Measurements from ENCODE around the gene ABCC3. TPM values are rescaled to one million over a fixed set of nuclear protein-coding genes. Genes with fewer than 3 reads are reported as not detected.

Gene ABCC3
- total RNA-seq, 1 experiment from 2014 or later: 66.2 TPM

DNA sequence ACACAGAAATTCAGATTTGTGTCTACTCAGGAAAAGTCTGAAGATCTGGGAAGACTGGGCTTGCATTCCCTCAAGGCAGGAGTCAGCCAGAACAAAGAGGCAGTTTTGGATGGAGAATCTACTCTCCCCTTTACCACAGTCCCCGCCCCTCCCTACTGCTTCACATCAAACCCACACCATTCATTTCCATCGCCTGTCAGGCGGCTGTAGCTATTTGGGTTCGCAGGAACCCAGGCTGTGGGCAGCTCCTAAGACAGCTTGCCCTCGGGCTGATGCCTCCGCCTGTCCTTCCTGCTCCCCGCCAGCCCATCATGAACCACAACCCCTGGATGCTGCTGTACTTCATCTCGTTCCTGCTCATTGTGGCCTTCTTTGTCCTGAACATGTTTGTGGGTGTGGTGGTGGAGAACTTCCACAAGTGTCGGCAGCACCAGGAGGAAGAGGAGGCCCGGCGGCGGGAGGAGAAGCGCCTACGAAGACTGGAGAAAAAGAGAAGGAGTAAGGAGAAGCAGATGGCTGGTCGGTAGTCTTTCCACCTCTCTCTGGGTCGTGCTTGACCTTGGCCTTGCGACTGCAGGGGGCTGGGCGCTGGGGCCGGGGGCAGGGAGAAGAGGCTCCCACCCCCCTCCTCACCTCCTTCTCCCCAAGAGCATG is 27.0 kb upstream of the ABCC3 start:
- Histone ChIP-seq H3K4me1 (ENCODE audit: control insufficient read depth in 1 of 2, insufficient read depth in 2 of 2, low read length in 2 of 2) (no peaks in the 10 kb centered on the region), H3K27ac (ENCODE audit: low read depth, low read length) (no peak overlapping the region), H4K20me1 (ENCODE audit: insufficient read depth) (no peaks in the 10 kb centered on the region), H3K27me3 (ENCODE audit: insufficient read depth, low read length) (no peaks in the 10 kb centered on the region), H3K79me2 (ENCODE audit: insufficient read depth, low read length) (no peaks in the 10 kb centered on the region), H2AFZ (ENCODE audit: low read depth, low read length, poor library complexity, severe bottlenecking) (no peak overlapping the region), H3K36me3 (ENCODE audit: control insufficient read depth in 1 of 2, insufficient read depth in 2 of 2, low read length in 2 of 2) (no peaks in the 10 kb centered on the region), H3K9me2 (ENCODE audit: insufficient read depth) (no peaks in the 10 kb centered on the region), H3K4me3 (replicated peaks in 1 of 2; ENCODE audit: low read depth in 1 of 2, low read length in 2 of 2) (no peak overlapping the region), H3K4me2 (ENCODE audit: low read length) (no peak overlapping the region), H3K9ac (ENCODE audit: low read length) (no peak overlapping the region), H3K9me3 (ENCODE audit: control insufficient read depth in 1 of 2, insufficient read depth in 1 of 2, low read depth in 1 of 2, low read length in 2 of 2) (no peaks in the 10 kb centered on the region)
- ATAC-seq (no peak), DNase-seq (ENCODE audit: low read depth, low spot score) (no peak)
- BruUV-seq (replicated peaks): no TSS peak
- intact Hi-C loops (cut with micrococcal nuclease): no loop called here
- POLR2A ChIA-PET: no interaction called here
- TF ChIP-seq EZH2phosphoT487 (IDR thresholded peaks at IDR 0.05; ENCODE audit: borderline replicate concordance) (no peak), ELF1 (IDR thresholded peaks at IDR 0.05; ENCODE audit: borderline replicate concordance, low read depth) (no peak), POLR2AphosphoS5 (IDR thresholded peaks at IDR 0.05; ENCODE audit: low read depth, low read length) (no peak), YY1 (IDR thresholded peaks at IDR 0.05; ENCODE audit: extremely low read depth, insufficient replicate concordance, low read depth, low read length) (no peak), POLR2A (IDR thresholded peaks at IDR 0.05; ENCODE audit: borderline replicate concordance, extremely low read depth, insufficient read depth, insufficient read length) (no peak), RAD21 (IDR thresholded peaks at IDR 0.05; ENCODE audit: low read depth) (no peak), SRF (IDR thresholded peaks at IDR 0.05; ENCODE audit: low read depth) (no peak), JUND (IDR thresholded peaks at IDR 0.05) (no peak), FOSL1 (IDR thresholded peaks at IDR 0.05; ENCODE audit: low read depth) (no peak), EGR1 (IDR thresholded peaks at IDR 0.05; ENCODE audit: low read depth) (no peak), ZNF274 (IDR thresholded peaks at IDR 0.05; ENCODE audit: low read depth, low read length) (no peak)
- TF ChIP-seq, protein P1, sequence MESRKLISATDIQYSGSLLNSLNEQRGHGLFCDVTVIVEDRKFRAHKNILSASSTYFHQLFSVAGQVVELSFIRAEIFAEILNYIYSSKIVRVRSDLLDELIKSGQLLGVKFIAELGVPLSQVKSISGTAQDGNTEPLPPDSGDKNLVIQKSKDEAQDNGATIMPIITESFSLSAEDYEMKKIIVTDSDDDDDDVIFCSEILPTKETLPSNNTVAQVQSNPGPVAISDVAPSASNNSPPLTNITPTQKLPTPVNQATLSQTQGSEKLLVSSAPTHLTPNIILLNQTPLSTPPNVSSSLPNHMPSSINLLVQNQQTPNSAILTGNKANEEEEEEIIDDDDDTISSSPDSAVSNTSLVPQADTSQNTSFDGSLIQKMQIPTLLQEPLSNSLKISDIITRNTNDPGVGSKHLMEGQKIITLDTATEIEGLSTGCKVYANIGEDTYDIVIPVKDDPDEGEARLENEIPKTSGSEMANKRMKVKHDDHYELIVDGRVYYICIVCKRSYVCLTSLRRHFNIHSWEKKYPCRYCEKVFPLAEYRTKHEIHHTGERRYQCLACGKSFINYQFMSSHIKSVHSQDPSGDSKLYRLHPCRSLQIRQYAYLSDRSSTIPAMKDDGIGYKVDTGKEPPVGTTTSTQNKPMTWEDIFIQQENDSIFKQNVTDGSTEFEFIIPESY (IDR thresholded peaks at IDR 0.05; ENCODE audit: extremely low read depth, insufficient replicate concordance, low read length): no peak
- TF ChIP-seq, protein P2, sequence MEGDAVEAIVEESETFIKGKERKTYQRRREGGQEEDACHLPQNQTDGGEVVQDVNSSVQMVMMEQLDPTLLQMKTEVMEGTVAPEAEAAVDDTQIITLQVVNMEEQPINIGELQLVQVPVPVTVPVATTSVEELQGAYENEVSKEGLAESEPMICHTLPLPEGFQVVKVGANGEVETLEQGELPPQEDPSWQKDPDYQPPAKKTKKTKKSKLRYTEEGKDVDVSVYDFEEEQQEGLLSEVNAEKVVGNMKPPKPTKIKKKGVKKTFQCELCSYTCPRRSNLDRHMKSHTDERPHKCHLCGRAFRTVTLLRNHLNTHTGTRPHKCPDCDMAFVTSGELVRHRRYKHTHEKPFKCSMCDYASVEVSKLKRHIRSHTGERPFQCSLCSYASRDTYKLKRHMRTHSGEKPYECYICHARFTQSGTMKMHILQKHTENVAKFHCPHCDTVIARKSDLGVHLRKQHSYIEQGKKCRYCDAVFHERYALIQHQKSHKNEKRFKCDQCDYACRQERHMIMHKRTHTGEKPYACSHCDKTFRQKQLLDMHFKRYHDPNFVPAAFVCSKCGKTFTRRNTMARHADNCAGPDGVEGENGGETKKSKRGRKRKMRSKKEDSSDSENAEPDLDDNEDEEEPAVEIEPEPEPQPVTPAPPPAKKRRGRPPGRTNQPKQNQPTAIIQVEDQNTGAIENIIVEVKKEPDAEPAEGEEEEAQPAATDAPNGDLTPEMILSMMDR (IDR thresholded peaks at IDR 0.05 in 2 of 3, conservative IDR thresholded peaks at IDR 0.05 in 1 of 3; ENCODE audit: borderline replicate concordance in 1 of 3, insufficient read depth in 1 of 3, low read depth in 2 of 3, low read length in 2 of 3): no peak
- TF ChIP-seq, protein P3, sequence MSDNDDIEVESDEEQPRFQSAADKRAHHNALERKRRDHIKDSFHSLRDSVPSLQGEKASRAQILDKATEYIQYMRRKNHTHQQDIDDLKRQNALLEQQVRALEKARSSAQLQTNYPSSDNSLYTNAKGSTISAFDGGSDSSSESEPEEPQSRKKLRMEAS (IDR thresholded peaks at IDR 0.05): no peak
- CTCF ChIA-PET: no interaction called here
- RAD21 ChIA-PET (ENCODE audit: low non-redundant PET in 1 of 2, low total read pairs in 2 of 2, uncharacterized antibody in 2 of 2, unreplicated experiment in 2 of 2): no interaction called here
